CD4-positive, alpha-beta memory T cell (primary cell): ENCODE results near the gene DMXL2. TPM values are rescaled to one million over a fixed set of nuclear protein-coding genes. Genes with fewer than 3 reads are reported as not detected.

ENCODE experiments used
- CTCF ChIA-PET: fragments of 350-600 bp; sonication (Branson Sonifier 250); formaldehyde crosslinking; loops from one replicate; lab custom pipeline; 2021; ENCODE audit warnings: inconsistent platforms; ENCODE audit not compliant: partially characterized antibody; lab: Charles Lee
- POLR2A ChIA-PET: fragments of 350-600 bp; sonication (Branson Sonifier 250); formaldehyde crosslinking; loops from one replicate; lab custom pipeline; 2021; ENCODE audit not compliant: partially characterized antibody; lab: Charles Lee
- DNase-seq, 5 donors: peaks; one replicate each; pipeline versions ENCODE4 v3.0.0 to v3.0.0-alpha.2; 2020 to 2022; ENCODE audit warnings: mixed read lengths in 1 of 5
- H3K27ac ChIP-seq: one replicate; pipeline ENCODE4 v1.7.0; 2013; ENCODE audit warnings: low read depth, low read length
- H3K27me3 ChIP-seq: 2 replicates; pipeline ENCODE4 v1.7.0; 2013; ENCODE audit warnings: mild to moderate bottlenecking, low read length, moderate library complexity; ENCODE audit not compliant: insufficient read depth
- H3K36me3 ChIP-seq: 2 replicates; pipeline ENCODE4 v1.7.0; 2013; ENCODE audit warnings: mild to moderate bottlenecking, low read length, moderate library complexity; ENCODE audit not compliant: insufficient read depth
- H3K4me1 ChIP-seq: 2 replicates; pipeline ENCODE4 v1.7.0; 2013; ENCODE audit warnings: mild to moderate bottlenecking, low read length, moderate library complexity; ENCODE audit not compliant: insufficient read depth
- H3K4me3 ChIP-seq, 2 donors: one replicate each; pipeline ENCODE4 v1.7.0; 2013; ENCODE audit warnings: low read length in 2 of 2, mild to moderate bottlenecking in 1 of 2
- H3K9me3 ChIP-seq, 2 donors: one replicate each; pipeline ENCODE4 v1.7.0; 2013; ENCODE audit warnings: low read length in 2 of 2, control low read depth in 1 of 2; ENCODE audit not compliant: control insufficient read depth in 1 of 2
- H3K27ac Mint-ChIP-seq, 7 donors: one replicate each; pipeline ENCODE4 v1.8.0; 2020 to 2021; ENCODE audit warnings: mixed read lengths in 7 of 7, mild to moderate bottlenecking in 6 of 7, inconsistent platforms in 3 of 7, moderate library complexity in 3 of 7
- H3K27me3 Mint-ChIP-seq, 2 donors: one replicate each; pipeline ENCODE4 v1.8.0; 2020 to 2021; ENCODE audit warnings: mixed read lengths in 2 of 2
- H3K36me3 Mint-ChIP-seq, 2 donors: one replicate each; pipeline ENCODE4 v1.8.0; 2020 to 2021; ENCODE audit warnings: mixed read lengths in 2 of 2, inconsistent platforms in 1 of 2, mild to moderate bottlenecking in 1 of 2
- H3K4me1 Mint-ChIP-seq, 4 donors: one replicate each; pipeline ENCODE4 v1.8.0; 2020 to 2021; ENCODE audit warnings: mixed read lengths in 4 of 4, mild to moderate bottlenecking in 1 of 4
- H3K4me3 Mint-ChIP-seq, 8 donors: one replicate each; pipeline ENCODE4 v1.8.0; 2020 to 2021; ENCODE audit warnings: mixed read lengths in 8 of 8, mild to moderate bottlenecking in 7 of 8, moderate library complexity in 6 of 8, inconsistent platforms in 3 of 8
- H3K9me3 Mint-ChIP-seq, 8 donors: one replicate each; pipeline ENCODE4 v1.8.0; 2020 to 2021; ENCODE audit warnings: mixed read lengths in 8 of 8, mild to moderate bottlenecking in 5 of 8, inconsistent platforms in 3 of 8, moderate library complexity in 1 of 8
- intact Hi-C: fragments of 100-400 bp; cut with micrococcal nuclease; formaldehyde crosslinking; loops from one replicate; pipeline ENCODE4 v1.15.1; 2023
- polyA plus RNA-seq, 2 donors: library from polyadenylated mRNA; unstranded; fragments of 300-500 nt; fragmentation: Illumina TruSeq; gene quantifications; one replicate each; pipeline ENCODE4 v1.2.3, GENCODE V29; 2021
- total RNA-seq, 2 experiments: library from RNA; stranded (reverse); gene quantifications; one replicate each; pipeline ENCODE4 v1.2.3, GENCODE V29; 2021

The DMXL2 gene
- total and polyA plus RNA-seq, 4 experiments from 2014 or later: 0.14 to 10.1 (median 4.3) TPM

DNA sequence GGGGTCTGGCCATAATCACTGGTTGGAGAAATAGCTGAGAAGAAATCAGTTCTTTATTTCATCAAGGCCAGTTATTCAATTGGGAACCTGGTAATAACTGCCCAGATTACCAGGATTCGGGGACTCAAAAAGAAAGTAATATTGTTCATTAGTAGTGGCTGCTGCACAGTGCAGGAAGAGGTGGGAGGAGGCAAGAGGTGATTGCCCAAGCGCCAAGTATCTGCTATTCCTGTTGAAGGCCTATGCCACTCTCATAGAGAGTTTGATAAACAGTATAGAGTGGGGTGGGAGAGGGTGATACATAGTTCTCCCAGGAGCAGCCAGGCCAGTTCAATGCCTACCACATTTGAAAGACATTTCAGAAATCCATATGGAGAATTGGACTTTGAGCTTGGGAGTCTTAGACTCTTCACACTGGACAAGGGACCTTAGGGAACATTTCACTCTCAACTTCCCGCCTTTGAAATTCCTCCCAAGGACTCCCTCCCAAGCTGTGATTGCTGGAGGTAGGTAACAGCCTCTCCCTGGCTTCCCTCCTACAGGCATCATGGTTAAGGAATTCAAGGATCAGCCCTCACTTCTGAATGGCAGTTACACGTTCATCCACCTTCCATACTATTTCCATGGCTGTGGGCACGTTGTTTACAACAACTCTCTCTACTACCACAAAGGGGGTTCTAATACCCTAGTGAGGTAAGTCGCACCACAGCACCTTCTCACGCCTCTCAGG lies 221.4 kb downstream of the DMXL2 start:
- H3K4me1 ChIP-seq: no peaks in the 10 kb centered on the region
- no peaks in the 10 kb centered on the region for H3K36me3 ChIP-seq
- no peak for DNase-seq
- H3K4me3 ChIP-seq: no peak overlapping the region
- Mint-ChIP-seq H3K27ac (no peak overlapping the region), H3K4me3 (no peak overlapping the region), H3K27me3 (peaks cover 2 to 8% of the 10 kb centered on the region in 2 donors), H3K9me3 (no peaks in the 10 kb centered on the region), H3K4me1 (peaks cover 0 to 1% (median 0%) of the 10 kb centered on the region in 4 donors), H3K36me3 (no peaks in the 10 kb centered on the region)
- CTCF ChIA-PET: no interaction called here
- intact Hi-C loops: no loop called here
- H3K9me3 ChIP-seq: no peaks in the 10 kb centered on the region
- H3K27me3 ChIP-seq: no peaks in the 10 kb centered on the region
- POLR2A ChIA-PET: no interaction called here
- H3K27ac ChIP-seq: no peak overlapping the region

DNA sequence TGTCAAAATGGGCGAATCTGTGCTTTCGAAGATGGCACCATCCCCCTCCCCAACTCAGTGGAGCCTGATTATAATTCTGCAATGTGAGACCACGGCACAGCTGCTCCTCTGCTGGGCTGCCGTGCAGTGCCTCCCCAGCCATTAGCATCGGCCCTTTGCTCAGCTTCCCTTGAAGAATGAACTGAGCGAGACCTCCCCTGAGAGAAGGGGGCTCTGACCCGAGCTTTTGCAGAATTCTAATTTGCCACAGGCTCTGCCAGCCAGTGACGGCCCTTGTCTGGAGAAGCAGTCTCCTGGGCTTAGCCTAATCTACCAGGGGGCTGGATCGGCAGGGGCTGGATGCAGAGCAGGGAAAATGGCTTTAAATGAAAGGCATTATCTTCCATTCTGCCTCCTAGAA lies 223.9 kb downstream of the DMXL2 start:
- H3K36me3 Mint-ChIP-seq: no peaks in the 10 kb centered on the region
- no peak overlapping the region for H3K4me3 Mint-ChIP-seq
- peaks cover 2 to 8% of the 10 kb centered on the region in 2 donors for H3K27me3 Mint-ChIP-seq
- H3K4me3 ChIP-seq: no peak overlapping the region
- intact Hi-C loops: no loop called here
- H3K27me3 ChIP-seq: no peaks in the 10 kb centered on the region
- ChIA-PET CTCF (no interaction called here), POLR2A (no interaction called here)
- peaks cover 0 to 1% (median 0%) of the 10 kb centered on the region in 4 donors for H3K4me1 Mint-ChIP-seq
- DNase-seq: no peak
- no peaks in the 10 kb centered on the region for H3K4me1 ChIP-seq
- H3K36me3 ChIP-seq: no peaks in the 10 kb centered on the region
- H3K27ac Mint-ChIP-seq: no peak overlapping the region
- H3K9me3 ChIP-seq: no peaks in the 10 kb centered on the region
- no peaks in the 10 kb centered on the region for H3K9me3 Mint-ChIP-seq
- H3K27ac ChIP-seq: no peak overlapping the region

Other genes starting within 250 kb of the DMXL2 start
- not detected for gene SCG3, start 58.7 kb upstream of the DMXL2 start, total RNA-seq
- gene SCG3, start 58.7 kb upstream of the DMXL2 start, polyA plus RNA-seq: not detected
- 10 to 100 TPM; 33.0 to 35.2 TPM for gene LYSMD2, start 114.9 kb upstream of the DMXL2 start, total RNA-seq
- gene LYSMD2, start 114.9 kb upstream of the DMXL2 start, polyA plus RNA-seq: 10 to 100 TPM; 63.0 to 70.8 TPM
- 10 to 100 TPM; 20.0 to 20.3 TPM for gene TMOD2, start 128.8 kb upstream of the DMXL2 start, total RNA-seq
- 1 to 10 TPM; 1.4 to 2.8 TPM for gene TMOD2, start 128.8 kb upstream of the DMXL2 start, polyA plus RNA-seq
- 10 to 100 TPM; 53.6 to 59.3 TPM for gene TMOD3, start 206.9 kb upstream of the DMXL2 start, total RNA-seq
- gene TMOD3, start 206.9 kb upstream of the DMXL2 start, polyA plus RNA-seq: 10 to 100 TPM; 37.8 to 39.2 TPM